ENCODE measurements around the gene TLR10.

- TF ChIP-seq EHMT2 (IDR thresholded peaks at IDR 0.05; ENCODE audit: low read depth) (no peak), JUN (IDR thresholded peaks at IDR 0.05) (no peak), CTCF (IDR thresholded peaks at IDR 0.05) (no peak), HMGXB4 (CRISPR knock-in tag; IDR thresholded peaks at IDR 0.05; ENCODE audit: borderline replicate concordance) (no peak), TP53 (CRISPR knock-in tag; IDR thresholded peaks at IDR 0.05) (no peak), POLR2A (IDR thresholded peaks at IDR 0.05; ENCODE audit: low read length) (no peak)
These were observed 48.3 kb downstream of the TLR10 start for GRCh38 chr4:38734446-38734845.

Data from A549 (cell line).